Endothelial cell (in vitro differentiated cells): ENCODE results near the gene HNRNPL. TPM values are rescaled to one million over a fixed set of nuclear protein-coding genes. Genes with fewer than 3 reads are reported as not detected.

Experiments
- DNase-seq: peaks from one replicate; pipeline ENCODE4 v3.0.0; 2021; ENCODE audit warnings: low spot score
- H3K27ac Mint-ChIP-seq: one replicate; pipeline ENCODE4 v1.8.0; 2021; ENCODE audit warnings: mixed read lengths, inconsistent platforms; ENCODE audit not compliant: unreplicated experiment
- H3K27me3 Mint-ChIP-seq: one replicate; pipeline ENCODE4 v1.8.0; 2021; ENCODE audit warnings: mild to moderate bottlenecking, moderate library complexity, mixed read lengths, inconsistent platforms; ENCODE audit not compliant: unreplicated experiment
- H3K36me3 Mint-ChIP-seq: one replicate; pipeline ENCODE4 v1.8.0; 2021; ENCODE audit warnings: mild to moderate bottlenecking, low read depth, mixed read lengths, inconsistent platforms; ENCODE audit not compliant: unreplicated experiment
- H3K4me1 Mint-ChIP-seq: one replicate; pipeline ENCODE4 v1.8.0; 2021; ENCODE audit warnings: mild to moderate bottlenecking, mixed read lengths, inconsistent platforms; ENCODE audit not compliant: unreplicated experiment
- H3K4me3 Mint-ChIP-seq: one replicate; pipeline ENCODE4 v1.8.0; 2021; ENCODE audit warnings: mild to moderate bottlenecking, mixed read lengths, inconsistent platforms; ENCODE audit not compliant: unreplicated experiment
- H3K9me3 Mint-ChIP-seq: one replicate; pipeline ENCODE4 v1.8.0; 2021; ENCODE audit warnings: mixed read lengths, inconsistent platforms; ENCODE audit not compliant: unreplicated experiment
- total RNA-seq: library from RNA; stranded (reverse); fragmentation: NEBNext Ultra II Directional; extraction: Animal tissue kit (Norgen Biotek cat#: 25700); gene quantifications from one replicate; pipeline ENCODE4 v1.2.1, GENCODE V29; 2021; ENCODE audit not compliant: unreplicated experiment
- TF ChIP-seq, protein P1 (sequence below): fragments of 200-600 bp; sonication (generic); IDR thresholded peaks from one replicate; pipeline ENCODE4 v1.5.0; 2021; ENCODE audit warnings: antibody characterized with exemption; ENCODE audit not compliant: unreplicated experiment

Gene HNRNPL
- total RNA-seq, 1 donor from 2014 or later, result 343 TPM

DNA sequence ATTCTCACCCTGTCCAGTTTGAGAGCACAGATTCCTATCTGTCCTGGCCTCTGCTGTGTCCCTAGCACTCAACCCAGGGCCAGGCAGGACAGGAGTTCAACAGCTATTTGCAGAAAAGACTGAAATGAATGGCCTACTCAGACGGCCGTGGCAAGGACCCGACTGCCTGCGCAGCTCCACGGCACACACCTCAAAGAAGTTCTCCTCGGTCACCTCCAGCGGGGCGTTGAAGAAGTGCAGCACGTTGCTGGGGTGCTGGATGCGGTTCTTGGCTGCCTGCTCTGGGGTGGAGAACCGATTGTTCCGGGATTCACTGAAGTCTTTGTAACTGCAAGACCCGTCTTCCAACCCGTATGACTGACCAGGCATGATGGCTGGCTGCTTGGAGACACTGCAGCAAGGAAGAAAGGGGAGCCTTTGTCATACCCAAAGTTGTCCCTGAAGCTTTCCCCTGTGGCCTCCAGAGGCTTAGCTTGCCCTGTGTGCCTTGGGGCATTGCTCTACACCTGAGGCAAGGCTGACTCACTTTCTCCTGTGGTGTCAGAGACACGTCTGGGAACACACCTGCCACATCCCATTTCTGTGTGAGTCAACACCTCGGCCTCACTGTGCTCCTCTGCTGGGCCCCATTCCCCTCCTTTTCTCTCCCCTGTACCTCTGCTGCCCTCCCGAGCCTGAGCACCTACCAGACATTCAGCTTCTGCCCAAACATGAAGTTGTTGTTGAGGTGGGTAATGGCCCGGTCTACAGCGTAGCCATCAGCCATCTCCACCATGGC is 11.4 kb downstream of the HNRNPL start:
- Mint-ChIP-seq H3K27ac (no peak overlapping the region), H3K9me3 (no peaks in the 10 kb centered on the region), H3K36me3 (peaks cover 53% of the 10 kb centered on the region), H3K4me1 (no peaks in the 10 kb centered on the region), H3K4me3 (no peak overlapping the region), H3K27me3 (peaks cover 3% of the 10 kb centered on the region)
- TF ChIP-seq, protein P1, sequence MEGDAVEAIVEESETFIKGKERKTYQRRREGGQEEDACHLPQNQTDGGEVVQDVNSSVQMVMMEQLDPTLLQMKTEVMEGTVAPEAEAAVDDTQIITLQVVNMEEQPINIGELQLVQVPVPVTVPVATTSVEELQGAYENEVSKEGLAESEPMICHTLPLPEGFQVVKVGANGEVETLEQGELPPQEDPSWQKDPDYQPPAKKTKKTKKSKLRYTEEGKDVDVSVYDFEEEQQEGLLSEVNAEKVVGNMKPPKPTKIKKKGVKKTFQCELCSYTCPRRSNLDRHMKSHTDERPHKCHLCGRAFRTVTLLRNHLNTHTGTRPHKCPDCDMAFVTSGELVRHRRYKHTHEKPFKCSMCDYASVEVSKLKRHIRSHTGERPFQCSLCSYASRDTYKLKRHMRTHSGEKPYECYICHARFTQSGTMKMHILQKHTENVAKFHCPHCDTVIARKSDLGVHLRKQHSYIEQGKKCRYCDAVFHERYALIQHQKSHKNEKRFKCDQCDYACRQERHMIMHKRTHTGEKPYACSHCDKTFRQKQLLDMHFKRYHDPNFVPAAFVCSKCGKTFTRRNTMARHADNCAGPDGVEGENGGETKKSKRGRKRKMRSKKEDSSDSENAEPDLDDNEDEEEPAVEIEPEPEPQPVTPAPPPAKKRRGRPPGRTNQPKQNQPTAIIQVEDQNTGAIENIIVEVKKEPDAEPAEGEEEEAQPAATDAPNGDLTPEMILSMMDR, result no peak
- no peak for DNase-seq

DNA sequence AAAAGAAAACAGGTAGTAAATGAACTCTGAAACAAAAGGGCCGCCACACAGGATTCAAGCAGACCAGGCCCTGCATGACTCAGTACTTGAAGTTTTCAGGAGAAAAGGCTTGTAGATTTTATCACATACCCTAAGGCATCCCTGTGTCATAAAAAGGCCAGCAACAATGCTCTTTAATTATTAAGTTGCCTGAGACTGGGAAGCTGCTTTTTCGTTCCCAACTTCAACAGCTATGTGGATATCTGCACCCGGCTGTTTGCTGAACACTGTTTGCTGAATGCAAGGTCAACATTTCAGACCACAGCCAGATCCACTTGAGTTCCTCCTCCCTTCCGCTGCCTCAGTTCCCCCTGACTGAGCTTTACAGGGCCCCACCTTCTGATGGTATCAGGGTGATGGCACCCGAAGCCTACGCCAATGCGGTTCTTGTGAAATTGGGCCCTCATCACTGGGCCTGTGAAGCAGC is 12.1 kb downstream of the HNRNPL start:
- no peak for DNase-seq
- TF ChIP-seq, protein P1, result no peak
- no peaks in the 10 kb centered on the region for H3K4me1 Mint-ChIP-seq
- H3K27ac Mint-ChIP-seq, result no peak overlapping the region
- peaks cover 3% of the 10 kb centered on the region for H3K27me3 Mint-ChIP-seq
- H3K36me3 Mint-ChIP-seq, result peaks cover 46% of the 10 kb centered on the region
- no peaks in the 10 kb centered on the region for H3K9me3 Mint-ChIP-seq
- H3K4me3 Mint-ChIP-seq, result no peak overlapping the region

DNA sequence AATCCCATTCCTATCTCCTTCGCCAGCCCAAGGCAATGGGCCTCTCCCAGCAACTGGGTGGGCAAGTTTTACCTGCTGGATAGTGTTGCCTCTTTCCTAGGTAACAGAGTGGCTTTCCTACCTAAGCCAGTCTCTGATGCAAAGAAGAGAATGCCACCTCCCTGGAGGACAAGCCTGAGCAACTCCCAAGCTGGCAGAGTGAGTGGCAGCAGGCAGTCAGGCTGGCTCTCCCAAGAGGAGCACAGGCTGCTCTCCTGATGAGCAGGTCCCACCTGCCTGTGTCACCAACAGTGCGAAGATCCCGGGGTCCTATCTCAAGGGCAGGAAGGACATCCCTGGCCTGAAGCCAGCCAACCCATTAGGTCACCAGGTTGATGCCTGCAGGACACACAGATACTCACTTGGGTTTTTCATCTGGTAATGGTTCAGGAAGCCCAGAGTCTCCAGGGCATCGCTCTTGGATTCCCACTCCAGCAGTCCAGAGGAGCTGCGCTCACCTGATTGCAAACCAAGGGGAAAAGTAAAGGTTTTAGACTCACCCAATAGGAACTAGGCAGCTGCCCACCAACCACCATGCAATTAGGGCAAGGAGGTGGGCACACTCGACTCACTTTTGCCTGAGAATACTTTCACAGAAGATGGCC is 12.7 kb downstream of the HNRNPL start:
- Mint-ChIP-seq H3K27ac (no peak overlapping the region), H3K4me3 (no peak overlapping the region), H3K4me1 (peaks cover 1% of the 10 kb centered on the region), H3K36me3 (peaks cover 40% of the 10 kb centered on the region), H3K27me3 (peaks cover 3% of the 10 kb centered on the region), H3K9me3 (no peaks in the 10 kb centered on the region)
- DNase-seq, result no peak
- TF ChIP-seq, protein P1, result no peak

DNA sequence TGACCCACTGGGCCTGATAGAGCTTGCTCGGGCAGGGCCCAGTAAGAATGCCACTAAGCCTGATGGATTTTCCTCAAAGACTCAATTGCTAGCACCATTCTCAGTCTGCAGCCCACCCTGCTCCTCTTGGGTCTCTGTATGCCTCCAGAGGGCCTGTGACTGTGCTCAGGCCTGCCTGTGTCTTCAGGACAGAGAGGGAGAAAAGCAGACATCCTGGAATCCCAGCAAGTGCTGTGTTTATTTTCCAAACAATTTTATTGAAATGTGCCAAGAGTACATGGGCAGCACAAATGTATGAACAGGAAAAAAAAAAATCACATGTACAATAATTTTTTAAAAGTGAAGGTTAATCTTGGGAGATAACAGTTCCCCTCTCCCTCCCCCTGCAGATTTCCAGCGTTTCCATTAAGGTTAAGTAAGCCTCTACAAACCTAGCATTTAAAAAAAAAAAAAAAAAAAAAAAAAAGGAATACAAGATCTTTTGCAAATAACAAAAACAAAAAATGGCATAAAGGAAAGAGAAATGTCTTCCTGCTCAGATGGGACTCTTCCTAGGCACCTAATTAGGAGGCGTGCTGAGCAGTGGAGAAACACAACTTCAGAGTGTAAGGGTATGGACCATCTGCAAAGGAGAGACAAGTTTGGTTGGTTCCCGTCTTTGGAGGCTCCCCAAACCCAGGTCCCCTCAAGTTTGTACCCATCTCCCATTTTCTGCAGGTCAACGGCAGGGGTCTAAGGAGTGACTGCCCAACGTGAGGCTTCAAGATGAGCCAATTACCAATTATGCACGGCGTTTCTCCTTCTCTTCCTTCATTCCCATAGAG is 13.4 kb downstream of the HNRNPL start:
- Mint-ChIP-seq H3K27ac (no peak overlapping the region), H3K36me3 (peaks cover 34% of the 10 kb centered on the region), H3K9me3 (no peaks in the 10 kb centered on the region), H3K4me3 (no peak overlapping the region), H3K4me1 (peaks cover 5% of the 10 kb centered on the region), H3K27me3 (peaks cover 3% of the 10 kb centered on the region)
- DNase-seq, result no peak
- TF ChIP-seq, protein P1, result no peak
